ENCODE results near the gene USB1.

The USB1 gene

GRCh38 chr16:58026705-58027160 lies 25.5 kb downstream of the USB1 start:
- DNase-seq, result no peak
- in situ Hi-C loops (cut with MboI; ENCODE audit: low pct_unique_long_range_greater_than_20kb, low sequenced_read_pairs), result no loop called here

GRCh38 chr16:58027161-58027915 lies 26.1 kb downstream of the USB1 start:
- DNase-seq, result no peak
- in situ Hi-C loops (cut with MboI; ENCODE audit: low pct_unique_long_range_greater_than_20kb, low sequenced_read_pairs), result no loop called here

- no peak for DNase-seq
- in situ Hi-C loops (cut with MboI; ENCODE audit: low pct_unique_long_range_greater_than_20kb, low sequenced_read_pairs), result no loop called here
These were observed 26.8 kb downstream of the USB1 start for GRCh38 chr16:58027916-58028455.

- DNase-seq, result no peak
- in situ Hi-C loops (cut with MboI; ENCODE audit: low pct_unique_long_range_greater_than_20kb, low sequenced_read_pairs), result no loop called here
These were observed 27.4 kb downstream of the USB1 start for GRCh38 chr16:58028541-58029070.

- in situ Hi-C loops (cut with MboI; ENCODE audit: low pct_unique_long_range_greater_than_20kb, low sequenced_read_pairs), result no loop called here
- no peak for DNase-seq
These were observed 28.2 kb downstream of the USB1 start for GRCh38 chr16:58029410-58029809.

- in situ Hi-C loops (cut with MboI; ENCODE audit: low pct_unique_long_range_greater_than_20kb, low sequenced_read_pairs), result no loop called here
- DNase-seq, result no peak
These were observed 29.1 kb downstream of the USB1 start for GRCh38 chr16:58030136-58030840.

- in situ Hi-C loops (cut with MboI; ENCODE audit: low pct_unique_long_range_greater_than_20kb, low sequenced_read_pairs), result no loop called here
These were observed 30.0 kb downstream of the USB1 start for GRCh38 chr16:58031016-58031800.

GRCh38 chr16:58032710-58033293 lies 31.6 kb downstream of the USB1 start:
- in situ Hi-C loops (cut with MboI; ENCODE audit: low pct_unique_long_range_greater_than_20kb, low sequenced_read_pairs), result no loop called here
- DNase-seq, result no peak

More at GRCh38 chr16:58031016-58031800, 30.0 kb downstream of the USB1 start:
- no peak for DNase-seq

- no peak for DNase-seq
- in situ Hi-C loops (cut with MboI; ENCODE audit: low pct_unique_long_range_greater_than_20kb, low sequenced_read_pairs), result no loop called here
These were observed 33.0 kb downstream of the USB1 start for GRCh38 chr16:58034128-58034685.

GRCh38 chr16:58034774-58035173 lies 33.6 kb downstream of the USB1 start:
- in situ Hi-C loops (cut with MboI; ENCODE audit: low pct_unique_long_range_greater_than_20kb, low sequenced_read_pairs), result no loop called here

GRCh38 chr16:58035356-58036170 lies 34.4 kb downstream of the USB1 start:
- no peak for DNase-seq
- in situ Hi-C loops (cut with MboI; ENCODE audit: low pct_unique_long_range_greater_than_20kb, low sequenced_read_pairs), result no loop called here

More at GRCh38 chr16:58034774-58035173, 33.6 kb downstream of the USB1 start:
- DNase-seq, result no peak

- no peak for DNase-seq
- in situ Hi-C loops (cut with MboI; ENCODE audit: low pct_unique_long_range_greater_than_20kb, low sequenced_read_pairs), result no loop called here
These were observed 35.7 kb downstream of the USB1 start for GRCh38 chr16:58036943-58037342.

- in situ Hi-C loops (cut with MboI; ENCODE audit: low pct_unique_long_range_greater_than_20kb, low sequenced_read_pairs), result no loop called here
- no peak for DNase-seq
These were observed 36.3 kb downstream of the USB1 start for GRCh38 chr16:58037365-58038057.

GRCh38 chr16:58038219-58038641 lies 37.0 kb downstream of the USB1 start:
- in situ Hi-C loops (cut with MboI; ENCODE audit: low pct_unique_long_range_greater_than_20kb, low sequenced_read_pairs), result no loop called here
- no peak for DNase-seq

GRCh38 chr16:58039829-58040495 lies 38.8 kb downstream of the USB1 start:
- in situ Hi-C loops (cut with MboI; ENCODE audit: low pct_unique_long_range_greater_than_20kb, low sequenced_read_pairs), result no loop called here
- no peak for DNase-seq

GRCh38 chr16:58040496-58040846 lies 39.3 kb downstream of the USB1 start:
- DNase-seq, result no peak

More at GRCh38 chr16:58040496-58040846, 39.3 kb downstream of the USB1 start:
- in situ Hi-C loops (cut with MboI; ENCODE audit: low pct_unique_long_range_greater_than_20kb, low sequenced_read_pairs), result no loop called here

All from KBM-7 (cell line).